HG02885 (cell line): Measurements from ENCODE around the gene C17orf75.

ENCODE experiments used
- ATAC-seq: cut with Tn5 transposase; IDR thresholded peaks from one replicate; pipeline ENCODE4 v1.9.1; 2021; ENCODE audit warnings: mild to moderate bottlenecking; ENCODE audit not compliant: unreplicated experiment, poor library complexity

Gene C17orf75

DNA sequence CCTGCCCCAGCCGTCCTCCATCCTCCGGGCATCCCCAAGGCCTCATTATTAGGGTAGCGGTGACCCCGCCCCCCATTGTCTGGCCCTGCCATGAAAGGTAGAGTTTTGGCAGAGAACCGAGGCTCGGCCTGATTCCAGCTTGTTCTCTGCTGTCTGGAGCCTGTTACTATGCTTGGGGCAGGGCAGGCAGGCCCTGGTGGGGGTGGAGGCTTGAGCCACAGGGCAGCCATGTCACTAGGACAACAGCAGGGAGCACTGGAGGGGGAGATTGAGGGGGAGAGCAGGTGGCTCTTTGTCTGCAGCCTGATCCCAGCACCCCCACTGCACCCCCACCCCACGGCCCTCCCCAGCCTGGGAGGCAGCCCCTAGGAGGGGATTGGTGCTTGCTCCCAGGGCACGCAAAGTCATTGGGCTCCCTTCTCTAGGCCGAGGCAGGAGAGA is 60.9 kb downstream of the C17orf75 start:
- no peak for ATAC-seq

DNA sequence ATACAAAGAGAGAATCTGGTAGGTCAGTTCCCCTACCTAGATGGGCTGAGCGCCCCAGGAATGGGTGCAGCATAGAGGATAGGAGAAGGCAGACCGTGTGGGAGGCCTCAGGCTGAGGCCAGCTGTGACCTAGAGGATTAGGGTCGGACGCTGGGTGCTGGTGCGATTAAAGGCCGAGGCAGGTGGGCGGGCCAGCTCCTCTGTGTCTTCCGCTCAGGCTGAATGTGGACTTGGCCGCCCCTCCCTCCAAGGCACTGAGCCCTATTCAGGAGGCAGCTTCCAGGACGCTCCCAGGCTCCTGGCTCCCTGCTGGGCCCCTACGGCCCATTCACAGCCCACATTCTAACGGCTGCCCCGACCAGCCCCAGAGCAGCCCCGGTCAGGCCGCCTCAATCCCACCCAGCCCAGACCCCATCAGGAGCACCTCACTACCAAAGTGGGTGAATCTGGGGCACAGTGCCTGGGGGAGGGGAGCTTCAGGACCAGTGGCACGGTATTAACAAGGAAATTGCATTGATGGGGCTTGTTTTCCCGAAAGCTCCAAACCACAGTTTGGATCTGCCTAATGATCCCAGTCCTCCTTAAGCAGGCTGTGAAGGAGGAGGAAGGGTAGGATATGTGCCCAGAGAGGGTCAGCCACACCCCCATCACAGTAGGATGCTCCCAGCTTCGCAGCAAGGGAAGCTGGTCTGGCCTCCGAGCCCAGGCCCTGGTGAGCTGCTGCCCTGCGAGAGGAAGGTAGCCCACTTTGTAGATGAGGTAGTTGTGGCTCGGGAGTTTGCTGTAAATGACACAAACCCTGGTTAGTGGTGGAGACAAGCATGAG is 61.9 kb downstream of the C17orf75 start:
- ATAC-seq, result no peak

DNA sequence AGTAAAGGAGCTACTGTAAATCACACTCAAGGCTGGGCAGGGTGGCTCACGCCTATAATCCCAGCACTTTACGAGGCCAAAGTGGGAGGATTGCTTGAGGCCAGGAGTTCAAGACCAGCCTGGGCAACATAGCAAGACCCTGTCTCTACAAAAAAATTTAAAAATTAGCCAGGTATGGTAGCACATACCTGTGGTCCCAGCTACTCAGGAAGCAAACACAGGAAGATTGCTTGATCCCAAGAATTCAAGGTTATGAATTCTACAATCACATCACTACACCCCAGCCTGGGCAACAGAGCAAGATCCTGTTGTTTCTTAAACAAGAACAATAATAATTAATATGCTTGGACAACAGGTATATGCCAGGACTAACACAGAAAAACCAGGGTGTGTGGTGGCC is 63.2 kb downstream of the C17orf75 start:
- no peak for ATAC-seq
